GM23338 (cell line): Measurements from ENCODE around the gene NSRP1. TPM values are rescaled to one million over a fixed set of nuclear protein-coding genes. Genes with fewer than 3 reads are reported as not detected.

Experiments used
- ATAC-seq: fragments of 200-7000 bp; cut with Tn5 transposase; 3 replicates; pipeline ENCODE4 v1.9.1; 2020
- DNase-seq: peaks from one replicate; pipeline ENCODE4 v3.0.0-alpha.2; 2015; ENCODE audit warnings: low spot score
- H2AFZ ChIP-seq: fragments of 200-600 bp; sonication (generic); 2 replicates; pipeline ENCODE4 v1.8.0; 2016; ENCODE audit warnings: antibody characterized with exemption, mild to moderate bottlenecking, moderate library complexity
- H3F3A ChIP-seq: fragments of 200-600 bp; sonication (generic); replicated peaks from 2 replicates; pipeline ENCODE4 v1.8.0; 2017; ENCODE audit warnings: antibody characterized with exemption, mixed run types, low read depth
- H3K27ac ChIP-seq: fragments of 200-600 bp; sonication (generic); 2 replicates; pipeline ENCODE4 v1.6.1; 2016; ENCODE audit warnings: low read depth
- H3K27me3 ChIP-seq: fragments of 200-600 bp; sonication (generic); 2 replicates; pipeline ENCODE4 v1.8.0; 2016; ENCODE audit warnings: mild to moderate bottlenecking, mixed run types, moderate library complexity; ENCODE audit not compliant: insufficient read depth
- H3K36me3 ChIP-seq: fragments of 200-600 bp; sonication (generic); 2 replicates; pipeline ENCODE4 v1.8.0; 2016; ENCODE audit warnings: mild to moderate bottlenecking; ENCODE audit not compliant: insufficient read depth
- H3K4me1 ChIP-seq: fragments of 200-600 bp; sonication (generic); 2 replicates; pipeline ENCODE4 v1.8.0; 2016; ENCODE audit warnings: mild to moderate bottlenecking, moderate library complexity; ENCODE audit not compliant: insufficient read depth
- H3K4me2 ChIP-seq: fragments of 200-600 bp; sonication (generic); 2 replicates; pipeline ENCODE4 v1.7.1; 2017; ENCODE audit warnings: mixed run types
- H3K4me3 ChIP-seq: fragments of 200-600 bp; sonication (generic); 2 replicates; pipeline ENCODE4 v1.6.1; 2016; ENCODE audit warnings: mixed run types
- H3K79me2 ChIP-seq: fragments of 200-600 bp; sonication (generic); replicated peaks from 2 replicates; pipeline ENCODE4 v1.8.0; 2017; ENCODE audit warnings: mild to moderate bottlenecking; ENCODE audit not compliant: insufficient read depth
- H3K9me2 ChIP-seq: fragments of 200-600 bp; sonication (generic); 2 replicates; pipeline ENCODE4 v1.8.0; 2017; ENCODE audit not compliant: insufficient read depth
- H4K20me1 ChIP-seq: fragments of 200-600 bp; sonication (generic); replicated peaks from 2 replicates; pipeline ENCODE4 v1.8.0; 2017; ENCODE audit warnings: mild to moderate bottlenecking; ENCODE audit not compliant: insufficient read depth
- H3K27ac Mint-ChIP-seq: 2 replicates; pipeline ENCODE4 v1.8.0; 2020; ENCODE audit warnings: inconsistent platforms, mild to moderate bottlenecking, moderate library complexity, mixed read lengths
- H3K27me3 Mint-ChIP-seq: 3 replicates; pipeline ENCODE4 v1.8.0; 2022; ENCODE audit warnings: low read depth, mild to moderate bottlenecking, moderate library complexity, mixed read lengths, inconsistent platforms; ENCODE audit not compliant: insufficient read depth, poor library complexity
- H3K36me3 Mint-ChIP-seq: 3 replicates; pipeline ENCODE4 v1.8.0; 2021; ENCODE audit warnings: low read depth, mild to moderate bottlenecking, inconsistent platforms, moderate library complexity, mixed read lengths
- H3K4me1 Mint-ChIP-seq: 3 replicates; pipeline ENCODE4 v1.8.0; 2020; ENCODE audit warnings: mild to moderate bottlenecking, inconsistent platforms, mixed read lengths
- H3K4me3 Mint-ChIP-seq: 3 replicates; pipeline ENCODE4 v1.8.0; 2021; ENCODE audit warnings: moderate library complexity, mild to moderate bottlenecking, inconsistent platforms, mixed read lengths
- H3K9me3 Mint-ChIP-seq: 3 replicates; pipeline ENCODE4 v1.8.0; 2020; ENCODE audit warnings: moderate library complexity, mild to moderate bottlenecking, inconsistent platforms, mixed read lengths
- CREB1 ChIP-seq: fragments of 250-450 bp; sonication (Bioruptor Pico); IDR thresholded peaks from 2 replicates; pipeline ENCODE4 v1.5.0; 2020; ENCODE audit warnings: low read depth, mild to moderate bottlenecking, moderate library complexity
- EZH2 ChIP-seq: fragments of 200-600 bp; sonication (generic); IDR thresholded peaks from one replicate; pipeline ENCODE4 v1.8.0; 2017; ENCODE audit warnings: antibody characterized with exemption, mild to moderate bottlenecking, low read depth; ENCODE audit not compliant: unreplicated experiment
- EZH2phosphoT487 ChIP-seq: fragments of 200-600 bp; sonication (generic); IDR thresholded peaks from one replicate; pipeline ENCODE4 v1.8.1; 2018; ENCODE audit warnings: antibody characterized with exemption; ENCODE audit not compliant: unreplicated experiment
- JUNB ChIP-seq: IDR thresholded peaks from one replicate; pipeline ENCODE4 v1.6.1; 2016; ENCODE audit warnings: antibody characterized with exemption; ENCODE audit not compliant: unreplicated experiment
- NANOG ChIP-seq: IDR thresholded peaks from 2 replicates; pipeline ENCODE4 v1.6.1; 2016; ENCODE audit warnings: antibody characterized with exemption, borderline replicate concordance
- POLR2AphosphoS5 ChIP-seq: IDR thresholded peaks from 2 replicates; pipeline ENCODE4 v1.6.1; 2016; ENCODE audit warnings: antibody characterized with exemption, low read depth
- STAT1 ChIP-seq: IDR thresholded peaks from one replicate; pipeline ENCODE4 v1.6.1; 2016; ENCODE audit warnings: antibody characterized with exemption; ENCODE audit not compliant: unreplicated experiment
- ZNF114 ChIP-seq: fragments of 250-450 bp; sonication (Bioruptor Pico); IDR thresholded peaks from 2 replicates; pipeline ENCODE4 v1.5.0; 2020; ENCODE audit warnings: mild to moderate bottlenecking, moderate library complexity
- ZNF331 ChIP-seq: fragments of 250-450 bp; sonication (Bioruptor Pico); IDR thresholded peaks from 2 replicates; pipeline ENCODE4 v1.5.0; 2020; ENCODE audit warnings: low read depth, mild to moderate bottlenecking, moderate library complexity
- polyA plus RNA-seq: library from polyadenylated mRNA; unstranded; fragments of >200 nt; fragmentation: Nextera tagmentation; extraction: Ambion mirVana; gene quantifications from 2 replicates; pipeline ENCODE4 v1.2.1, GENCODE V29; 2016
- total RNA-seq: library from RNA; depleted of rRNA; stranded (reverse); fragments of >200 nt; shearing (Covaris generic); gene quantifications from 2 replicates; pipeline ENCODE4 v1.2.3, GENCODE V29; 2014
- TF ChIP-seq, protein P1 (sequence below): fragments of 250-450 bp; sonication (Bioruptor Pico); IDR thresholded peaks from 2 replicates; pipeline ENCODE4 v1.5.0; 2020; ENCODE audit warnings: mild to moderate bottlenecking, moderate library complexity
- TF ChIP-seq, protein P2 (sequence below), 2 experiments: fragments of 200-600 bp in 1 of 2; sonication (generic) in 1 of 2; conservative IDR thresholded peaks; 2 replicates each; pipeline versions ENCODE4 v1.5.1 to v1.6.1; 2016 to 2017; ENCODE audit warnings: antibody characterized with exemption in 2 of 2, low read depth in 2 of 2, mild to moderate bottlenecking in 2 of 2, moderate library complexity in 1 of 2
- TF ChIP-seq, protein P3 (sequence below): IDR thresholded peaks from one replicate; pipeline ENCODE4 v1.6.1; 2018; ENCODE audit warnings: antibody characterized with exemption; ENCODE audit not compliant: unreplicated experiment
- TF ChIP-seq, protein P4 (sequence below): IDR thresholded peaks from 2 replicates; pipeline ENCODE4 v1.6.1; 2016; ENCODE audit warnings: antibody characterized with exemption

NSRP1 gene
- total and polyA plus RNA-seq, 2 experiments from 2014 or later: 15.7 to 110 TPM

DNA sequence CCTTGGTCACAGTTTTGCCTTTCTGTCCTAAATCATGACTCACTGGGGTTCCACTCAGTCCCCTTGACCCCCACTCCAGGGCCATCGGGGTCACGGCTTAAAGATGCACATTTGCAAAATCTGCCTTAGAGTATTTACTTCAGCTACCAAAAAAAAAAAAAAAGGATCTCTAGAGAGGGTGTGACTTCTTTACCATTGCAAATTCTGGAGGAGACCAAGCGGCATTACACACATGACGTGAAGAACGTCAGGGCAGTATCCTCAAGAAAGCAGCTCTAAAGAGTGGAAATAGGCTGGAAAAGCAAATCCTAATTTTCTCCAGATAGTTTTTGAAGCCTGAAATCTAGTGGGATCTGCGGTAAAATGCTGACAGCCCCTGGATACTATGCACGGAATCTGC lies 93.3 kb downstream of the NSRP1 start:
- TF ChIP-seq POLR2AphosphoS5: no peak
- no peak for TF ChIP-seq NANOG
- no peak for TF ChIP-seq STAT1
- no peak for TF ChIP-seq JUNB
- no peak for TF ChIP-seq EZH2phosphoT487
- TF ChIP-seq, protein P1, sequence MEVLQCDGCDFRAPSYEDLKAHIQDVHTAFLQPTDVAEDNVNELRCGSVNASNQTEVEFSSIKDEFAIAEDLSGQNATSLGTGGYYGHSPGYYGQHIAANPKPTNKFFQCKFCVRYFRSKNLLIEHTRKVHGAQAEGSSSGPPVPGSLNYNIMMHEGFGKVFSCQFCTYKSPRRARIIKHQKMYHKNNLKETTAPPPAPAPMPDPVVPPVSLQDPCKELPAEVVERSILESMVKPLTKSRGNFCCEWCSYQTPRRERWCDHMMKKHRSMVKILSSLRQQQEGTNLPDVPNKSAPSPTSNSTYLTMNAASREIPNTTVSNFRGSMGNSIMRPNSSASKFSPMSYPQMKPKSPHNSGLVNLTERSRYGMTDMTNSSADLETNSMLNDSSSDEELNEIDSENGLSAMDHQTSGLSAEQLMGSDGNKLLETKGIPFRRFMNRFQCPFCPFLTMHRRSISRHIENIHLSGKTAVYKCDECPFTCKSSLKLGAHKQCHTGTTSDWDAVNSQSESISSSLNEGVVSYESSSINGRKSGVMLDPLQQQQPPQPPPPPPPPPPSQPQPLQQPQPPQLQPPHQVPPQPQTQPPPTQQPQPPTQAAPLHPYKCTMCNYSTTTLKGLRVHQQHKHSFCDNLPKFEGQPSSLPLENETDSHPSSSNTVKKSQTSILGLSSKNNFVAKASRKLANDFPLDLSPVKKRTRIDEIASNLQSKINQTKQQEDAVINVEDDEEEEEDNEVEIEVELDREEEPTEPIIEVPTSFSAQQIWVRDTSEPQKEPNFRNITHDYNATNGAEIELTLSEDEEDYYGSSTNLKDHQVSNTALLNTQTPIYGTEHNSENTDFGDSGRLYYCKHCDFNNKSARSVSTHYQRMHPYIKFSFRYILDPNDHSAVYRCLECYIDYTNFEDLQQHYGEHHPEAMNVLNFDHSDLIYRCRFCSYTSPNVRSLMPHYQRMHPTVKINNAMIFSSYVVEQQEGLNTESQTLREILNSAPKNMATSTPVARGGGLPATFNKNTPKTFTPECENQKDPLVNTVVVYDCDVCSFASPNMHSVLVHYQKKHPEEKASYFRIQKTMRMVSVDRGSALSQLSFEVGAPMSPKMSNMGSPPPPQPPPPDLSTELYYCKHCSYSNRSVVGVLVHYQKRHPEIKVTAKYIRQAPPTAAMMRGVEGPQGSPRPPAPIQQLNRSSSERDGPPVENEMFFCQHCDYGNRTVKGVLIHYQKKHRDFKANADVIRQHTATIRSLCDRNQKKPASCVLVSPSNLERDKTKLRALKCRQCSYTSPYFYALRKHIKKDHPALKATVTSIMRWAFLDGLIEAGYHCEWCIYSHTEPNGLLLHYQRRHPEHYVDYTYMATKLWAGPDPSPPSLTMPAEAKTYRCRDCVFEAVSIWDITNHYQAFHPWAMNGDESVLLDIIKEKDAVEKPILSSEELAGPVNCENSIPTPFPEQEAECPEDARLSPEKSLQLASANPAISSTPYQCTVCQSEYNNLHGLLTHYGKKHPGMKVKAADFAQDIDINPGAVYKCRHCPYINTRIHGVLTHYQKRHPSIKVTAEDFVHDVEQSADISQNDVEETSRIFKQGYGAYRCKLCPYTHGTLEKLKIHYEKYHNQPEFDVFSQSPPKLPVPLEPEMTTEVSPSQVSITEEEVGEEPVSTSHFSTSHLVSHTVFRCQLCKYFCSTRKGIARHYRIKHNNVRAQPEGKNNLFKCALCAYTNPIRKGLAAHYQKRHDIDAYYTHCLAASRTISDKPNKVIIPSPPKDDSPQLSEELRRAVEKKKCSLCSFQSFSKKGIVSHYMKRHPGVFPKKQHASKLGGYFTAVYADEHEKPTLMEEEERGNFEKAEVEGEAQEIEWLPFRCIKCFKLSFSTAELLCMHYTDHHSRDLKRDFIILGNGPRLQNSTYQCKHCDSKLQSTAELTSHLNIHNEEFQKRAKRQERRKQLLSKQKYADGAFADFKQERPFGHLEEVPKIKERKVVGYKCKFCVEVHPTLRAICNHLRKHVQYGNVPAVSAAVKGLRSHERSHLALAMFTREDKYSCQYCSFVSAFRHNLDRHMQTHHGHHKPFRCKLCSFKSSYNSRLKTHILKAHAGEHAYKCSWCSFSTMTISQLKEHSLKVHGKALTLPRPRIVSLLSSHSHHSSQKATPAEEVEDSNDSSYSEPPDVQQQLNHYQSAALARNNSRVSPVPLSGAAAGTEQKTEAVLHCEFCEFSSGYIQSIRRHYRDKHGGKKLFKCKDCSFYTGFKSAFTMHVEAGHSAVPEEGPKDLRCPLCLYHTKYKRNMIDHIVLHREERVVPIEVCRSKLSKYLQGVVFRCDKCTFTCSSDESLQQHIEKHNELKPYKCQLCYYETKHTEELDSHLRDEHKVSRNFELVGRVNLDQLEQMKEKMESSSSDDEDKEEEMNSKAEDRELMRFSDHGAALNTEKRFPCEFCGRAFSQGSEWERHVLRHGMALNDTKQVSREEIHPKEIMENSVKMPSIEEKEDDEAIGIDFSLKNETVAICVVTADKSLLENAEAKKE (CRISPR knock-in tag): no peak
- TF ChIP-seq CREB1 (CRISPR knock-in tag): no peak
- no peak for TF ChIP-seq ZNF331 (CRISPR knock-in tag)
- no peak for TF ChIP-seq ZNF114 (CRISPR knock-in tag)
- TF ChIP-seq, protein P2, sequence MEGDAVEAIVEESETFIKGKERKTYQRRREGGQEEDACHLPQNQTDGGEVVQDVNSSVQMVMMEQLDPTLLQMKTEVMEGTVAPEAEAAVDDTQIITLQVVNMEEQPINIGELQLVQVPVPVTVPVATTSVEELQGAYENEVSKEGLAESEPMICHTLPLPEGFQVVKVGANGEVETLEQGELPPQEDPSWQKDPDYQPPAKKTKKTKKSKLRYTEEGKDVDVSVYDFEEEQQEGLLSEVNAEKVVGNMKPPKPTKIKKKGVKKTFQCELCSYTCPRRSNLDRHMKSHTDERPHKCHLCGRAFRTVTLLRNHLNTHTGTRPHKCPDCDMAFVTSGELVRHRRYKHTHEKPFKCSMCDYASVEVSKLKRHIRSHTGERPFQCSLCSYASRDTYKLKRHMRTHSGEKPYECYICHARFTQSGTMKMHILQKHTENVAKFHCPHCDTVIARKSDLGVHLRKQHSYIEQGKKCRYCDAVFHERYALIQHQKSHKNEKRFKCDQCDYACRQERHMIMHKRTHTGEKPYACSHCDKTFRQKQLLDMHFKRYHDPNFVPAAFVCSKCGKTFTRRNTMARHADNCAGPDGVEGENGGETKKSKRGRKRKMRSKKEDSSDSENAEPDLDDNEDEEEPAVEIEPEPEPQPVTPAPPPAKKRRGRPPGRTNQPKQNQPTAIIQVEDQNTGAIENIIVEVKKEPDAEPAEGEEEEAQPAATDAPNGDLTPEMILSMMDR (conservative IDR thresholded peaks at IDR 0.05; ENCODE audit: low read depth in 2 of 2): no peak
- TF ChIP-seq, protein P3, sequence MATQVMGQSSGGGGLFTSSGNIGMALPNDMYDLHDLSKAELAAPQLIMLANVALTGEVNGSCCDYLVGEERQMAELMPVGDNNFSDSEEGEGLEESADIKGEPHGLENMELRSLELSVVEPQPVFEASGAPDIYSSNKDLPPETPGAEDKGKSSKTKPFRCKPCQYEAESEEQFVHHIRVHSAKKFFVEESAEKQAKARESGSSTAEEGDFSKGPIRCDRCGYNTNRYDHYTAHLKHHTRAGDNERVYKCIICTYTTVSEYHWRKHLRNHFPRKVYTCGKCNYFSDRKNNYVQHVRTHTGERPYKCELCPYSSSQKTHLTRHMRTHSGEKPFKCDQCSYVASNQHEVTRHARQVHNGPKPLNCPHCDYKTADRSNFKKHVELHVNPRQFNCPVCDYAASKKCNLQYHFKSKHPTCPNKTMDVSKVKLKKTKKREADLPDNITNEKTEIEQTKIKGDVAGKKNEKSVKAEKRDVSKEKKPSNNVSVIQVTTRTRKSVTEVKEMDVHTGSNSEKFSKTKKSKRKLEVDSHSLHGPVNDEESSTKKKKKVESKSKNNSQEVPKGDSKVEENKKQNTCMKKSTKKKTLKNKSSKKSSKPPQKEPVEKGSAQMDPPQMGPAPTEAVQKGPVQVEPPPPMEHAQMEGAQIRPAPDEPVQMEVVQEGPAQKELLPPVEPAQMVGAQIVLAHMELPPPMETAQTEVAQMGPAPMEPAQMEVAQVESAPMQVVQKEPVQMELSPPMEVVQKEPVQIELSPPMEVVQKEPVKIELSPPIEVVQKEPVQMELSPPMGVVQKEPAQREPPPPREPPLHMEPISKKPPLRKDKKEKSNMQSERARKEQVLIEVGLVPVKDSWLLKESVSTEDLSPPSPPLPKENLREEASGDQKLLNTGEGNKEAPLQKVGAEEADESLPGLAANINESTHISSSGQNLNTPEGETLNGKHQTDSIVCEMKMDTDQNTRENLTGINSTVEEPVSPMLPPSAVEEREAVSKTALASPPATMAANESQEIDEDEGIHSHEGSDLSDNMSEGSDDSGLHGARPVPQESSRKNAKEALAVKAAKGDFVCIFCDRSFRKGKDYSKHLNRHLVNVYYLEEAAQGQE: no peak
- TF ChIP-seq, protein P4, sequence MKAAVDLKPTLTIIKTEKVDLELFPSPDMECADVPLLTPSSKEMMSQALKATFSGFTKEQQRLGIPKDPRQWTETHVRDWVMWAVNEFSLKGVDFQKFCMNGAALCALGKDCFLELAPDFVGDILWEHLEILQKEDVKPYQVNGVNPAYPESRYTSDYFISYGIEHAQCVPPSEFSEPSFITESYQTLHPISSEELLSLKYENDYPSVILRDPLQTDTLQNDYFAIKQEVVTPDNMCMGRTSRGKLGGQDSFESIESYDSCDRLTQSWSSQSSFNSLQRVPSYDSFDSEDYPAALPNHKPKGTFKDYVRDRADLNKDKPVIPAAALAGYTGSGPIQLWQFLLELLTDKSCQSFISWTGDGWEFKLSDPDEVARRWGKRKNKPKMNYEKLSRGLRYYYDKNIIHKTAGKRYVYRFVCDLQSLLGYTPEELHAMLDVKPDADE: no peak
- no peak for TF ChIP-seq EZH2
- no peaks in the 10 kb centered on the region for H3K36me3 Mint-ChIP-seq

More for the DNA sequence above, 93.3 kb downstream of the NSRP1 start:
- Histone ChIP-seq H3K27ac (no peak overlapping the region), H2AFZ (no peak overlapping the region), H3K4me2 (no peak overlapping the region), H3K36me3 (no peaks in the 10 kb centered on the region), H3K79me2 (no peaks in the 10 kb centered on the region), H3K4me1 (no peaks in the 10 kb centered on the region), H3K27me3 (no peaks in the 10 kb centered on the region), H3F3A (no peaks in the 10 kb centered on the region), H3K9me2 (no peaks in the 10 kb centered on the region), H4K20me1 (no peaks in the 10 kb centered on the region), H3K4me3 (no peak overlapping the region)
- Mint-ChIP-seq H3K9me3 (no peaks in the 10 kb centered on the region), H3K27ac (peak overlapping the region; percentile 32; the same call in 1 of the 2 replicates), H3K27me3 (peaks cover 3% of the 10 kb centered on the region), H3K4me3 (no peak overlapping the region), H3K4me1 (no peaks in the 10 kb centered on the region)
- DNase-seq: no peak
- ATAC-seq: no peak
